NCI-H510A (cell line): ENCODE data around the gene TOGARAM2.

ENCODE experiments used
- DNase-seq: peaks from one replicate; lab custom pipeline; 2025; lab: John Stamatoyannopoulos, UW

TOGARAM2 gene

DNA sequence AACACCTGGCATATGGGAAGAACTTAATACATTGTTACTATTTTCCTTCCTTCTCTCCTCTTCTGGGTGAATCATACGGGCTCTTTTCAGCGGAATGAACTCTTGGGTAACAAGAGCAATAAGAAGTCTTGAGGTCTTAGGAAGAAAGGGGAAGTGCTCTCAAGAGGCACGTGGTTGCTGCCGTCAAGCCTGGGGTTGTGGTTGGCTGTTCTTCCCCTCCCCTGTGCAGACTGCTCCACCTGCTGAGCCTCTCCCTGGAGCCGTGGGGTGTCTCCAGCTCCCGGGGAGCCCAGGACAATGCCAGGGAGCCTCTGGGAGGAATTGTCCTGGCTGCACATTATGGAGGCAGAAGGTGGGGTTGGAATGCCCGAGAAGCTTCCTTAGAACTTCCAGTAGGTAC is 19.4 kb downstream of the TOGARAM2 start:
- no peak for DNase-seq

GRCh38 chr2:29000956-29001355 is 19.9 kb downstream of the TOGARAM2 start:
- no peak for DNase-seq

GRCh38 chr2:29001806-29002205 is 20.7 kb downstream of the TOGARAM2 start:
- DNase-seq, result no peak

- DNase-seq, result no peak
Observed at GRCh38 chr2:29004755-29005154, 23.7 kb downstream of the TOGARAM2 start.

DNA sequence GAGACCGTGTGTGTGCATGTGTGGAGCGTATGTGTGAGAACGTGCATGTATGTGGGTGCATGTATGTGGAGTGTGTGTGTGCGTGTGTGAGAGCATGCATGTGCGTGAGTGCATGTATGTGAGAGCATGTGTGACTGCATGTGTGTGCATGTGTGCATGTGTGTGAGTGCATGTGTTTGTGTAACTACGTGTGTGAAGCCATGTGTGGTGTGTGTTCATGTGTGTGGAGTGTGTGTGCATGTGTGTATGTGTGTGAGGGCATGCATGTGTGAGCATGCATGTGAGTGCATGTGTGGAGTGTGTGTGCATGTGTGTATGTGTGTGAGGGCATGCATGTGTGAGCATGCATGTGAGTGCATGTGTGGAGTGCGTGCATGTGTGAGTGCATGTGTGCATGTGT is 24.2 kb downstream of the TOGARAM2 start:
- DNase-seq, result no peak

DNA sequence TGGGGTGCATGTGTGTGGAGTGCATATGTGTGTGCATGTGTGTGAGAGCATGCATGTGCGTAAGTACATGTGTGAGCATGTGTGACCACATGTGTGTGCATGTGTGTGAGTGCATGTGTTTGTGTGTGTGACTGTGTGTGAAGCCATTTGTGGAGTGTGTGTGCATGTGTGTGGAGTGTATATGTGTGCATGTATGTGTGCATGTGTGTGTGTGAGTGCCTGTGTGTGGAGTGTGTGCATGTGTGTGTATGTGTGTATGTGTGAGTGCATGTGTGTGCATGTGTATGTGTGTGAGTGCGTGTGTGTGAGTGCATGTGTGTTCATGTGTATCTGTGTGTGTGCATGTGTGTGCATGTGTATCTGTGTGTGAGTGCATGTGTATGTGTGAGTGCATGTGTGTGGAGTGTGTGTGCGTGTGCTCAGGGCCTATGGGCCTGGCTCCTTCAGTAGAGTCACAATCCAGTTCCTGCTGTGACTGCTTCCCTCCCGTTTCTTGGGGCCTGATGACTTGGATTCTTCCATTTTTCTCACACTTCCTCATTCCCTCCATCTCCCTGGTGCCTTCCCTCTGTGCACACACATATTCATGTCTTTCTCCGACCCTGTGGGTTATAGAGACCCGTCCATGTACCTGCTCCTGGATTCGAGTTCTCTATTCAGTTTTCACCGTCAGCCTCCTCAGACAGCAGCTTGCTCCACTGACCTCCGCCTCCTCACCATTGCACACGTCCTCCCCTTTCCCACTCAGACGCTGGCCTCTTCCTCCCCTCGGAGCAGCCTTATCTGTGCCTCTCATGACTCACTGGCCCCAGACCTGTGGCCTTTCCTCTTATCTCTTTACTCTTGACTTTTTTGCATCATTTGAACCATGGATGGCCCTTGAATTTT is 25.2 kb downstream of the TOGARAM2 start:
- DNase-seq, result no peak

DNA sequence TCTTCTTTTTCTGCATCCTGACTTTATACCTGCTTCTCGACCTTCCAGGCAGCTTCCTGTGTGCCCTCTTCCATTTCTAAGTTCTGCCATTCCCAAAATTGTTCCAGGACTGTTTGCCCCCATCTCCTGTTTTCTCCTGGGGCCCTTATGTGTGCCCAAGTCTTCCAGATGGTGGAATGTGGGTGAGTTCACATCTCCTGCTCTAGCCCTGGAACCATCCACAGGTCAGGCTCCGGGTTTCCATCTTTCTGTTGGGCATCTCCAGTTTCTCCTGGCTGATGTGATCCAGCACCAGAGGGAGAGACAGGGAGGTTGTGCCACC is 25.8 kb downstream of the TOGARAM2 start:
- no peak for DNase-seq

GRCh38 chr2:29009270-29009669 is 28.2 kb downstream of the TOGARAM2 start:
- DNase-seq, result no peak

DNA sequence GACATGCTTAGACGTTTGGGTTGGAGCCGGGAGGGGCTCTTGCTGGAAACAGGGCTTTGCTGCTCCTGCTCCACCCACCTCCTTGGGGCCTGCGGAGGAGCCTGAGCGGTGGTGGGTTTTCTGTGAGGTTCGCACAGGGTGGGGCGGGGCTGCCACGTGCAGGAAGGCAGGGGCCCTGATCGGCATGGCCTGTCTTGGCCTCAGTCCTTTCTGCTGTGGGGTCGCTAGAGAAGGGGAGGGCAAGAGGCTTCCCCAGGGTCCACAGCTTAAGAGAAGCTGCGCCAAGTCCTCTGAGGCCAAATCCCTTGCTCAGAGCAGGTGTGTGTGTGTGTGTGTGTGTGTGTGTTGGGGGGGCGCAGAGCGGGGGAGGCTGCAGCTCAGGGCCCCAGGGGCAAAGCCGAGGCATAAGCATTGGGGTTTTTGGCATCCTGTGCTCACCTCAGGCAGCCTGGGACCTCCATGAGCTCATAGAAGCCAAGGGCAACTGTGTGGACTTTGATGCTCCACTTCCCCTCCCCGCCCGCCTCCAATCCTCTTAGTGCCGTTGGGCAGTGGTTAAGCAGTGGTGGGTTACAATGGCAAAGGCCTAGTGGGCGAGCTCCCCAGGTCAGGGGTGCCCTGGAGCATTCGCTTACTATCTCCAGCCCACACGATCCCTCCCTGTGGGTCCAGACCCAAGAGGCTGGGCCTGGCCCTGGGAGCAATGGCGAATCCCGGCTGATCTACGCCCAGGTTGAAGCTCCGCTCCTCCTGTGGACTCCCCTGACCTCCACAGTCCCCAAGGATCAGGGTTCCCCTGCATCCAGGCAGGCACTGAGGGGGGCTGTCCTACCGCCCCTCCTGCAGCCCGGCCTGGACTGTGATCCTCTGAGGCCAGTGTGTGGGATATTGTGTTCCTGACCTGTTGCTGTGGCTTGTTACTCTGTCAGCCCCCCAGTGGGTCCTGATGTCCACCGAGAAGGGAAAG is 28.9 kb downstream of the TOGARAM2 start:
- DNase-seq, result no peak

DNA sequence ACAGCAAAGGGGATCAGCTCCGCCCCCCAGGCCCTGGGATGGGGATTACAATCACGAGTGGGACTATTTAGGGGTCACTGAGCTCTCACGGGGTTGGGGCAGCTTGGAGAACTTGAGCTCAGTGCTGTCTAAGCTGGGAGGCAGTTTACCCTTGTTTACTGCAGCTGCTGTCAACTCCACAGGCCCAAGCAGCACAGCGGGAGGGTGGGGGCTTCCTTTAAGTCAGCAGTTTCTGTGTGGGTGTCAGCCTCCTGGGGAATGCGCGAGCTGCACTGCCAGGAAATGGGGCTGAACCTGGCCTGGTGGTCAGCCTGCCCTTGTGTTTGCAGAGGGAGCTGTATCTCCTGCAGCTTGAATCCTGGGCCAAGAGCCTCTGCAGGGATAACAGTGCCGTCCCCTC is 29.8 kb downstream of the TOGARAM2 start:
- no peak for DNase-seq

DNA sequence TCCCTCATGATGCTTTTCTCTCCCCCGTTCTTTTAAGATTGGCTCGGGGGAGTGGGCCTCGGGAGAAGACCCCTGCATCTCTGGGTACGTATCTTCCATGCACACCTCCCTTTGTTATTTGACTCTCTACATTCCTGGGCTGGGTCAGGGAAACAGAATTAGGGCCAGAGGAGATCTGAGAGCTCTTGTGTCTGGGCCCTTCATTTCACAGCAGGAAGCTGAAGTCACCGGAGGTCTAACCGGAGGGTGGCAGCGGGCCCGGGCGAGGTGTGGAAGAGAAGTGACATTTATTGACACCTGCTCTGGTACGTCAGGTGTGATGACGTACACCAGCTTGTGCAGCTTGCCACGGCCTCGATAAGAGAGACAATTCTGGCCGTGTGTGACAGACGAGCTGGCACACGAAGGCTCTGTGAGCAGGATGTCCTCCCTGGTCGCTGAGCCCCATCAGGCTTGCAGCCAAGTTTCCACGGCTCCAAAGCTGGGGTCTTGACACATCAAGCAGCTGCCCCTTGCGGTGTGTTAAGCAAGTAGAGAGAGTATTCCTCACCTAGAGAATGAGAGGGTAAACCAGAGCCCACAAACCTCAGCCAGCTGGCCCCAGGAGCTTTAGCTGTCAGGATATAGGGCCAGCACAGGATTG is 30.4 kb downstream of the TOGARAM2 start:
- DNase-seq, result peak; percentile 88

DNA sequence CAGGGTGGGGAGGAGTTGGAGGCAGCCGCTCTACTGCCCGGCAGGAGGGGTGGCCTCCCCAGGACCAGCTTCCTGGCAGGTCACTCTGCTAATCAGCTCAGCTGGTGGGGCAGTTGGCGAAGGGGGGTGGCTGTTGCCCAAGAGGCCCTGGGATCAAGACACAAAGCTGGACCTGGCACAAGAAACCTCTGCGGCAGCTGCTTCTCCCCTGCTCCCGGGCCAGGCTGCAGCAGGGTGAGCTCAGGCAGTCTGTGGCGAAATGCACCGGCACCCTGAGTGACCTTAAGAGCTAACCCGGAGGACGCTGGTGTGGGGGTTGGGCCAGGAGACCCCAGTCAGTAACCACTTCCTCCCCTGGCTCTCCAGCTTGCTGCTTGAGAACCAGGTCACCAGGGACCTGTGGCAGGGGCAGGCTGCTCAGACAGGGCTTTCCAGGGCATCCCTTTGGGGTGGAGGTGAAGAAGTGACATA is 31.1 kb downstream of the TOGARAM2 start:
- no peak for DNase-seq

- no peak for DNase-seq
Observed at GRCh38 chr2:29013057-29013780, 32.1 kb downstream of the TOGARAM2 start.

GRCh38 chr2:29014331-29014730 is 33.2 kb downstream of the TOGARAM2 start:
- no peak for DNase-seq

GRCh38 chr2:29014811-29015421 is 33.8 kb downstream of the TOGARAM2 start:
- DNase-seq, result no peak

DNA sequence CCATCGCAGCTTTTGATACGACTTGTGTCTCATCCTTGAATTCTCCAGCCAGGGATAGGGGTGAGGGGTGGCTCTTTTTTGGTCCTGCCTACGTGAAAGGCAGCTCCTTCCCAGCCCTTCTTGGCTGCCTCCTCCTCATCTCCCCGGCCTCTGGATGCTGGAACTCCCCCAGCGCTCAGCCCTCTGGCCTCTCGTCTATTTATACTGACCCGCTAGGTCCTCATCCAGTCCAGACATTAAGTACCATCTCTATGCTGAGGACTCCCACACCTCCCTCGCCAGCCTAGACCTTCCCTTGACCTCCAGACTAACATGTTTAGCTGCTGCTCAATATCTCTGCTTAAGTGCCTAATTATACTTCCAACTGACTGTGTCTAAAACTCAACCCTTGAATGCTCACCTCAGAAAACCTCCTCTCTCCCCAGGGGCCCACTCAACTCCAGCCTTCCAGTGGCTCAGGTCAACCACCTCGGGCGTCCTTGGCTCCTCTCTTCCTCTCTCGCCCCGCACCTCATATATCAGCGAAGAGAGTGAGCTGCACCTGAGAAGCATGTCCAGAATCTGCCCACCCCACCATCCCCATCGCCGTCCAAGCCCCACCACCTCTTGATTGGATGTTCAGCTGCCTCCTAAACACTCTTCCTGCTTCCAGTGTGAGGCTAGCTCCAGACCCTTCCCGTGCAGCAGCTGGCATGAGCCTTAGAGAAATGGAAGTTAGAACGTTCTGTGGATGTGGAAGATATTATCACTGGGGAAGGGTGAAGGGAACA is 34.8 kb downstream of the TOGARAM2 start:
- DNase-seq, result no peak

- DNase-seq, result no peak
Observed at GRCh38 chr2:29016504-29016903, 35.4 kb downstream of the TOGARAM2 start.

GRCh38 chr2:29017716-29018435 is 36.8 kb downstream of the TOGARAM2 start:
- no peak for DNase-seq

- no peak for DNase-seq
Observed at GRCh38 chr2:29021886-29022285, 40.8 kb downstream of the TOGARAM2 start.

DNA sequence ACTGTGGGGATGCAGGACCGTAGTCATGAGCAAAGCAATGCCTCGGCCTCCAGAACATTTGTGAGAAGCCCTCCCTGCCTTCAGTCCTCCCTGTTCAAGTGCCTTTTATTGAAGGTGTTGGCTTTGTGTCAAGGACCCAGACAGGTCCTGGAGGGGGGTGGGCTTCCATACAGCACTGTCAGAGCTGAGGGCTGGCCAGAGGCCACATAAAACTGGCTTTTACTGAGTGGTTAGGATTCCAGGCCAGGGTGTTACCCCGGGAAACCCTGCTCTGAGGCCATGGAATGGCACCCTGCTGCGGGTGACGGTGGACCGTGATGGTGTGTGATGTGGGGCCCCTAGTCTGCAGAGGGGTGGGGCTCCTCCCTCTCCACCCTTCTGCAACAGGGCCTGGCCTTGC is 41.6 kb downstream of the TOGARAM2 start:
- no peak for DNase-seq
